Esophagus muscularis mucosa (tissue), 3 donors: Measurements from ENCODE around the gene METTL26.

Source experiments
- POLR2A ChIP-seq: fragments of 450-650 bp; IDR thresholded peaks from one replicate; pipeline ENCODE4 v1.6.1; 2017; ENCODE audit warnings: antibody characterized with exemption, moderate library complexity, mild to moderate bottlenecking, low read depth
- POLR2AphosphoS5 ChIP-seq, 2 donors: sonication (generic); formaldehyde crosslinking; IDR thresholded peaks; one replicate each; pipeline ENCODE4 v1.6.1; 2017; ENCODE audit warnings: antibody characterized with exemption in 2 of 2
- TF ChIP-seq, protein P1 (sequence below), 3 experiments: fragments of 200-600 bp in 2 of 3; fragments of 450-650 bp in 1 of 3; sonication (generic) in 2 of 3; IDR thresholded peaks; one replicate each; pipeline ENCODE4 v1.5.1; 2017 to 2019; ENCODE audit warnings: antibody characterized with exemption in 3 of 3, mild to moderate bottlenecking in 2 of 3, moderate library complexity in 1 of 3

DNA sequence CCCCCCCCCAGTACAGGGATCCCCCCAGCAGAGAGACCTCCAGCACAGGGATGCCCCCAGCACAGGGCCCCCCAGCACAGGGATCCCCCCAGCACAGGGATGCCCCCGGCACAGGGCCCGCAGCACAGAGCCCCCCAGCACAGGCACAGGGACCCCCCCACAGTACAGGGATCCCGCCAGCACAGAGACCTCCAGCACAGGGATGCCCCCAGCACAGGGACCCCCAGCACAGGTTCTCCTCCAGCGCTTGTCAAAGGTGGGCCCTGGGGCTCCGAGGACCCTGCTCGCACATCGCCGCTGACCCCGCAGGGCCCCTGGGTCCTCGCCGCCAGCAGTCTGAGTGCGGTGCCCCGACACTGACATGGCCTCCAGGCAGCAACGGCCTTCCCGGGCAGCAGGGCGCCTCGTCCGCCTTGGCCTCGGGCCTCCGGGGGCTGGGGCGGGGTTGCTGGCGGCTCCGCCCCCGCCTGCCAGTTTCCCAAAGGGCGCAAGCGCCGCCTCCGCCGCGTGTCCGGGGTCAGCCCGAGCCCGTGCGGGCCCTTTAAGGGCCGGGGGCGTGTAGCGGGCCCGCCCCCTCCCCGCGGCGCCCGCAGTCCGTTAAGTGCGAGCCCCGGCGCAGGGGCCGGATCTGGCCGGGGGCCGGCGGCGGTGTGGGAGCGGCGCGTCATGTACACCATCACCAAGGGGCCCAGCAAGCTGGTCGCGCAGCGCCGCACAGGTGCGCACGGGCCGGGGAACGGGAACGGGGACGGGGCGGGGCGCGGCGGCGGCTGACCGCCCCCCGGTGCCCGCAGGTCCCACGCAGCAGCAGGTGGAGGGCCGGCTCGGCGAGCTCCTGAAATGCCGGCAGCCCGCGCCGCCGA, 5.5 kb upstream of the METTL26 start, which contains the start of gene MCRIP2:
- TF ChIP-seq POLR2A, result peak; percentile 70
- TF ChIP-seq, protein P1, sequence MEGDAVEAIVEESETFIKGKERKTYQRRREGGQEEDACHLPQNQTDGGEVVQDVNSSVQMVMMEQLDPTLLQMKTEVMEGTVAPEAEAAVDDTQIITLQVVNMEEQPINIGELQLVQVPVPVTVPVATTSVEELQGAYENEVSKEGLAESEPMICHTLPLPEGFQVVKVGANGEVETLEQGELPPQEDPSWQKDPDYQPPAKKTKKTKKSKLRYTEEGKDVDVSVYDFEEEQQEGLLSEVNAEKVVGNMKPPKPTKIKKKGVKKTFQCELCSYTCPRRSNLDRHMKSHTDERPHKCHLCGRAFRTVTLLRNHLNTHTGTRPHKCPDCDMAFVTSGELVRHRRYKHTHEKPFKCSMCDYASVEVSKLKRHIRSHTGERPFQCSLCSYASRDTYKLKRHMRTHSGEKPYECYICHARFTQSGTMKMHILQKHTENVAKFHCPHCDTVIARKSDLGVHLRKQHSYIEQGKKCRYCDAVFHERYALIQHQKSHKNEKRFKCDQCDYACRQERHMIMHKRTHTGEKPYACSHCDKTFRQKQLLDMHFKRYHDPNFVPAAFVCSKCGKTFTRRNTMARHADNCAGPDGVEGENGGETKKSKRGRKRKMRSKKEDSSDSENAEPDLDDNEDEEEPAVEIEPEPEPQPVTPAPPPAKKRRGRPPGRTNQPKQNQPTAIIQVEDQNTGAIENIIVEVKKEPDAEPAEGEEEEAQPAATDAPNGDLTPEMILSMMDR (IDR thresholded peaks at IDR 0.05), result no peak
- peak; percentile 75 to 86 for TF ChIP-seq POLR2AphosphoS5 (IDR thresholded peaks at IDR 0.05)
